Neural cell (in vitro differentiated cells): Measurements from ENCODE around the gene POMT1. TPM values are rescaled to one million over a fixed set of nuclear protein-coding genes. Genes with fewer than 3 reads are reported as not detected.

Experiments
- H2AFZ ChIP-seq: fragments of 200-600, 300-800 bp; sonication (generic), shearing (Covaris generic); 2 replicates; pipeline ENCODE4 v1.6.0; 2014; ENCODE audit warnings: low read depth, mild to moderate bottlenecking, antibody characterized with exemption, low read length, moderate library complexity
- H3F3A ChIP-seq: fragments of 200-600 bp; shearing (Covaris generic); 2 replicates; pipeline ENCODE4 v1.6.1; 2016; ENCODE audit warnings: mild to moderate bottlenecking, moderate library complexity, mixed read lengths, antibody characterized with exemption, low read length; ENCODE audit not compliant: insufficient read depth, poor library complexity, severe bottlenecking
- H3K27ac ChIP-seq: fragments of 200-600, 300-800 bp; sonication (generic), shearing (Covaris generic); 2 replicates; pipeline ENCODE4 v1.5.1; 2014; ENCODE audit warnings: mild to moderate bottlenecking, low read length, moderate library complexity
- H3K27me3 ChIP-seq: fragments of 300-800, 200-600 bp; sonication (generic), shearing (Covaris generic); 2 replicates; pipeline ENCODE4 v1.6.0; 2014; ENCODE audit warnings: mild to moderate bottlenecking, low read depth, low read length, moderate library complexity; ENCODE audit not compliant: insufficient read depth
- H3K36me3 ChIP-seq: fragments of 300-800, 200-600 bp; sonication (generic), shearing (Covaris generic); 2 replicates; pipeline ENCODE4 v1.5.1; 2014; ENCODE audit warnings: mild to moderate bottlenecking, antibody characterized with exemption, low read length, moderate library complexity; ENCODE audit not compliant: insufficient read depth
- H3K4me2 ChIP-seq: fragments of 300-800, 200-600 bp; sonication (generic), shearing (Covaris generic); 2 replicates; pipeline ENCODE4 v1.6.0; 2014; ENCODE audit warnings: mild to moderate bottlenecking, low read length
- H3K4me3 ChIP-seq: fragments of 300-800, 200-600 bp; sonication (generic), shearing (Covaris generic); 2 replicates; pipeline ENCODE4 v1.5.1; 2014; ENCODE audit warnings: mild to moderate bottlenecking, low read length, moderate library complexity
- H3K79me2 ChIP-seq: fragments of 200-600 bp; shearing (Covaris generic); replicated peaks from 2 replicates; pipeline ENCODE4 v1.6.0; 2014; ENCODE audit warnings: mild to moderate bottlenecking, low read length, moderate library complexity; ENCODE audit not compliant: insufficient read depth
- H3K9ac ChIP-seq: fragments of 300-800, 200-600 bp; sonication (generic), shearing (Covaris generic); 2 replicates; pipeline ENCODE4 v1.6.1; 2016; ENCODE audit warnings: mild to moderate bottlenecking, low read length, mixed read lengths
- H3K9me2 ChIP-seq: fragments of 200-600 bp; shearing (Covaris generic); 2 replicates; pipeline ENCODE4 v1.6.1; 2016; ENCODE audit warnings: mild to moderate bottlenecking, low read length, mixed read lengths; ENCODE audit not compliant: insufficient read depth
- H3K9me3 ChIP-seq: fragments of 200-600, 300-800 bp; sonication (generic), shearing (Covaris generic); 2 replicates; pipeline ENCODE4 v1.6.1; 2016; ENCODE audit warnings: mild to moderate bottlenecking, mixed run types, low read length, moderate library complexity, mixed read lengths
- H4K20me1 ChIP-seq: fragments of 200-600 bp; shearing (Covaris generic); 2 replicates; pipeline ENCODE4 v1.6.1; 2016; ENCODE audit warnings: mild to moderate bottlenecking, mixed run types; ENCODE audit not compliant: insufficient read depth
- CTCF ChIP-seq: fragments of 450-650 bp; IDR thresholded peaks from 2 replicates; pipeline ENCODE4 v1.5.1; 2014; ENCODE audit warnings: antibody characterized with exemption, mild to moderate bottlenecking, moderate library complexity; ENCODE audit not compliant: poor library complexity, severe bottlenecking
- EP300 ChIP-seq: fragments of 450-650 bp; conservative IDR thresholded peaks from 2 replicates; pipeline ENCODE4 v1.6.1; 2014; ENCODE audit warnings: antibody characterized with exemption, mild to moderate bottlenecking, moderate library complexity; ENCODE audit not compliant: poor library complexity, severe bottlenecking
- EZH2 ChIP-seq: fragments of 200-600, 300-800 bp; shearing (Covaris generic), sonication (generic); IDR thresholded peaks from 2 replicates; pipeline ENCODE4 v1.6.1; 2014; ENCODE audit warnings: antibody characterized with exemption, low read length, borderline replicate concordance, mild to moderate bottlenecking; ENCODE audit not compliant: insufficient read depth, poor library complexity, severe bottlenecking
- MXI1 ChIP-seq: fragments of 450-650 bp; conservative IDR thresholded peaks from 2 replicates; pipeline ENCODE4 v1.6.1; 2014; ENCODE audit warnings: antibody characterized with exemption, mild to moderate bottlenecking; ENCODE audit not compliant: poor library complexity, severe bottlenecking
- POLR2AphosphoS5 ChIP-seq: IDR thresholded peaks from 2 replicates; pipeline ENCODE4 v1.6.1; 2012
- RAD21 ChIP-seq: fragments of 450-650 bp; conservative IDR thresholded peaks from 2 replicates; pipeline ENCODE4 v1.6.1; 2014; ENCODE audit warnings: antibody characterized with exemption, mild to moderate bottlenecking, moderate library complexity
- REST ChIP-seq: IDR thresholded peaks from 2 replicates; pipeline ENCODE4 v1.6.1; 2012; ENCODE audit warnings: borderline replicate concordance
- SMC3 ChIP-seq: fragments of 450-650 bp; conservative IDR thresholded peaks from 2 replicates; pipeline ENCODE4 v1.6.1; 2014; ENCODE audit warnings: antibody characterized with exemption, mild to moderate bottlenecking, moderate library complexity; ENCODE audit not compliant: poor library complexity
- TAF1 ChIP-seq: IDR thresholded peaks from 2 replicates; pipeline ENCODE4 v1.6.1; 2012; ENCODE audit warnings: low read depth
- polyA plus RNA-seq: library from polyadenylated mRNA; depleted of rRNA; stranded (reverse); fragments of >200 nt; gene quantifications from 2 replicates; pipeline ENCODE4 v1.2.3, GENCODE V29; 2014

The POMT1 gene
- polyA plus RNA-seq, 1 donor from 2014 or later: 131 TPM

DNA sequence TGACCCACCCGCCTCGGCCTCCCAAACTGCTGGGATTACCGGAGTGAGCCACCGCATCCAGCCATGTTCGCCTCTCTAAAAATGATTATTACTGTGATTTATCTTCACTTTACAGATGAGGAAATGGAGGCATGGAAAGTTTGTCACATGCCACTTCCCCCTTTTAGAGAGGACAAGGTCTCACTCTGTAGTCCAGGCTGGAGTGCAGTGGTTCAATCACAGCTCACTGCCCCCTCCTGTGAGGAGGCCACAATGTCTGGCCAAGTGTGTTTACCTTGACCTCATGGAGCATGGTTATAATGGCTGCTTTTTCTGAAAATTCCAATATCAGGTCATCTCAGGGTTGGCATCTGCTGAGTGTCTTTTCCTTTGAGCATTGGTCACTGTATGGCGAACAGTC lies 49.3 kb downstream of the POMT1 start:
- H3K4me3 ChIP-seq: no peak overlapping the region
- TF ChIP-seq MXI1: no peak
- no peak for TF ChIP-seq CTCF
- TF ChIP-seq EP300: no peak
- H3K9me2 ChIP-seq: no peaks in the 10 kb centered on the region
- no peaks in the 10 kb centered on the region for H3K36me3 ChIP-seq
- H3K27ac ChIP-seq: no peak overlapping the region
- H3K9ac ChIP-seq: no peak overlapping the region
- H3K27me3 ChIP-seq: peaks cover 37% of the 10 kb centered on the region
- H2AFZ ChIP-seq: no peak overlapping the region
- H3K79me2 ChIP-seq: no peaks in the 10 kb centered on the region
- peaks cover 5% of the 10 kb centered on the region for H3K9me3 ChIP-seq
- no peaks in the 10 kb centered on the region for H4K20me1 ChIP-seq
- H3K4me2 ChIP-seq: no peak overlapping the region
- no peaks in the 10 kb centered on the region for H3F3A ChIP-seq

DNA sequence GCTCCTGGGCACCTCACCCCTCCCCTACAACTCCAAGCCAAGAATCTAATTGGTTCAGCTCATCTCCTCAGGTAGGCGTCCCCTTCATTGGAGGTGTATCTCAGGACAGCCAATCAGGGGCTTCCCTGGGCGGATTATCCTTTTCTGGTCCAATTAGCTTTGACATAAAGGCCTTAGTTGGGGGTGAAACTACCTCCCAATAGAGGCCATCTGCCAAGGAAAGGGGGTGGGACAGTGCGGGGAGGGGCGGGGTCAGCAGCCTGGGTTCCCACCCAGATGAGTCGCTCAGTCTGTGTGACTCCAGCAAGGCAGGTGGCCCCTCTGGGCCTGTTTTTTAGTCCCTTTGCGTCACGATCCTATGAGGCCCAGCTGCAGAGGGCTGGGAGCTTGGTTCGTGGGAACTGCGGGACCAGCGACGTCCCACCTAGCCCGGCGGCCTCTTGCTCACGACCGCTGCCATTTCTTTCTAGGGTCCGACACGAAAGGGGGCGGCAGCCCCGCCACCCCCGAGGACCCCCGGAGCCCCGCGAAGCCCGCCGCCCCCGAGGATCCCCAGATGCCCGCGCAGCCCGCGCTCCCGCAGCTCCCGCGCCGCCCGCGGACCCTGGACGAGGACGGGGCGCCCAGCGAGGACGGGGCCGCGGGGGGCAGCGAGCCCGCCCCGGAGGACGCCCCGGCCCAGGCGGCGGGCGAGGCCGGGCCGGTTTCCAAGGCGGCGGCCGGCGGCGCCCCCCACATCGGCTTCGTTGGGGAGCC lies 51.5 kb downstream of the POMT1 start:
- H3K4me3 ChIP-seq: no peak overlapping the region
- no peak overlapping the region for H3K4me2 ChIP-seq
- H3K36me3 ChIP-seq: no peaks in the 10 kb centered on the region
- H2AFZ ChIP-seq: no peak overlapping the region
- H3K27ac ChIP-seq: no peak overlapping the region
- H3K9ac ChIP-seq: no peak overlapping the region
- no peak for TF ChIP-seq POLR2AphosphoS5
- no peak for TF ChIP-seq CTCF
- TF ChIP-seq EZH2: no peak
- TF ChIP-seq EP300: no peak
- no peak for TF ChIP-seq RAD21
- TF ChIP-seq SMC3: no peak
- no peak for TF ChIP-seq TAF1
- no peak for TF ChIP-seq MXI1
- TF ChIP-seq REST: no peak
- no peaks in the 10 kb centered on the region for H3F3A ChIP-seq
- no peaks in the 10 kb centered on the region for H3K79me2 ChIP-seq
- peaks cover 5% of the 10 kb centered on the region for H3K9me3 ChIP-seq
- H3K9me2 ChIP-seq: no peaks in the 10 kb centered on the region
- H4K20me1 ChIP-seq: no peaks in the 10 kb centered on the region
- H3K27me3 ChIP-seq: peaks cover 29% of the 10 kb centered on the region
